Activated T-cell treated with anti-CD3 and anti-CD28 coated beads, Interleukin-2, amount 50 U/mL, for 72 hours (primary cell): ENCODE data around the gene ZBTB45. TPM values are rescaled to one million over a fixed set of nuclear protein-coding genes. Genes with fewer than 3 reads are reported as not detected.
"Not testable (repeated sequence)": the region's sequence is repeated elsewhere in the genome, so short reads cannot be mapped to it uniquely, and the experiment has no call there.

Source experiments
- ATAC-seq, 2 donors: fragments of 150-1000 bp; cut with Tn5 transposase; replicated peaks in 1 of 2; 2 replicates each; pipeline ENCODE4 v1.10.0; 2021; ENCODE audit warnings: moderate library complexity in 2 of 2, mild to moderate bottlenecking in 1 of 2
- DNase-seq, 2 donors: peaks; one replicate each; pipeline ENCODE4 v3.0.0; 2021 to 2022; ENCODE audit warnings: mixed read lengths in 1 of 2
- H3K27ac Mint-ChIP-seq: one replicate; pipeline ENCODE4 v1.8.0; 2022; ENCODE audit warnings: mild to moderate bottlenecking, moderate library complexity, mixed read lengths
- H3K27me3 Mint-ChIP-seq: one replicate; pipeline ENCODE4 v1.8.0; 2022; ENCODE audit warnings: low read depth, mixed read lengths
- H3K36me3 Mint-ChIP-seq, 2 donors: one replicate each; pipeline ENCODE4 v1.8.0; 2022; ENCODE audit warnings: mixed read lengths in 2 of 2, mild to moderate bottlenecking in 1 of 2; ENCODE audit not compliant: insufficient read depth in 2 of 2
- H3K4me1 Mint-ChIP-seq: one replicate; pipeline ENCODE4 v1.8.0; 2022; ENCODE audit warnings: low read depth, mixed read lengths
- H3K4me3 Mint-ChIP-seq, 2 donors: one replicate each; pipeline ENCODE4 v1.8.0; 2022; ENCODE audit warnings: mild to moderate bottlenecking in 2 of 2, mixed read lengths in 2 of 2, moderate library complexity in 2 of 2
- H3K9me3 Mint-ChIP-seq, 2 donors: one replicate each; pipeline ENCODE4 v1.8.0; 2022; ENCODE audit warnings: mixed read lengths in 2 of 2
- total RNA-seq, 2 donors: library from RNA; stranded (reverse); gene quantifications; one replicate each; pipeline ENCODE4 v1.2.3, GENCODE V29; 2022

Gene ZBTB45
- total RNA-seq, 2 donors from 2014 or later, result 10.8 to 12.1 TPM

DNA sequence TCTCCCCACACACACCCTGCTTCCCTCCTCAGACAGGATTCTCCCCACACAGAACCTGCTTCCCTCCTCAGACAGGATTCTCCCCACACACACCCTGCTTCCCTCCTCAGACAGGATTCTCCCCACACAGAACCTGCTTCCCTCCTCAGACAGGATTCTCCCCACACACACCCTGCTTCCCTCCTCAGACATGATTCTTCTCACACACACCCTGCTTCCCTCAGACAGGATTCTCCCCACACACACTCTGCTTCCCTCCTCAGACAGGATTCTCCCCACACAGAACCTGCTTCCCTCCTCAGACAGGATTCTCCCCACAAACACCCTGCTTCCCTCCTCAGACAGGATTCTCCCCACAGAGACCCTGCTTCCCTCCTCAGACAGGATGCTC lies 19.6 kb upstream of the ZBTB45 start:
- H3K36me3 Mint-ChIP-seq, H3K27ac Mint-ChIP-seq, DNase-seq, H3K9me3 Mint-ChIP-seq, ATAC-seq: not testable (repeated sequence)
- H3K27me3 Mint-ChIP-seq, result peaks cover 16% of the 10 kb centered on the region
- H3K4me1 Mint-ChIP-seq, result peaks cover 17% of the 10 kb centered on the region
- peak overlapping the region; percentile 50 to 53 for H3K4me3 Mint-ChIP-seq

DNA sequence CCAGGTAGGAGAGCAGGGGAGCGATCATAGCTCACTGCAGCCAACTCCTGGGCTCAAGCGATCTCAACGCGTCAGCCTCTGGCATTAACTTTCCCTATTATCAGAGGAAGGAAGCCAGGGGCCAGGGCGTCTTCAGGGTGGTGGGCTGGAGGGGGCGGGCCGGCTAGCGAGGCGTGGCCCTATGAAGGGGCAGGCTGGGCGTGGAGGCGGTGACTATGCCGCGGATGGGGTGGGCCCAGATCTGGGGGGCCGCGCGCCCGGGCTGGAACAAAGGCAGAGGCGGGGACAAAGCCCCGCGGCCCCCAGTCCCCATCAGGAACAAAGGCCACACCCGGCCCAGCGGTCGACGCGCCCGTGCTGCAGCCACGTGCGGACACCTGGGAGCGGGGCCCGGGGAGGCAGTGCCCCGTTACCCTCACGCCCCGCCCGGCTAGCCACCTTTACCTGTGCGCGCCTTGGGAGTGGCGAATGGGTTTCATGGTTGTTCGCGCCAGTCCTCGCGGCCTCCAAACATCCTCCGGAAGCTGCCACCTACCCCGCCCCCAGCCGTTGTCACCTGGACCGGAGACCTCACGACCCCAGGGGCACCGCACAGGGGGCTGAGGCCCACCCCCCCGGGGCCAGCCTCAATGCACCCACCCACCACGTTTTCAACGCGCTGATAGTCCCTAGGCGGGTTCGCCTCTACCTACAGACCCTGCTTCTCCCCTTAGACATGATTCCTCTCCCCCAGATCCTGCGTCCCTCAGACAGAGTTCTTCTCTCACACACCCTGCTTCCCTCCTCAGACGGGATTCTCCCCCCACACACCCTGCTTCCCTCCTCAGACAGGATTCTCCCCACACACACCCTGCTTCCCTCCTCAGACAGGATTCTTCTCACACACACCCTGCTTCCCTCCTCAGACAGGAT lies 18.9 kb upstream of the ZBTB45 start:
- H3K27me3 Mint-ChIP-seq, result peaks cover 16% of the 10 kb centered on the region
- H3K9me3 Mint-ChIP-seq, result no peaks in the 10 kb centered on the region
- DNase-seq, result peak; percentile 67 to 71
- peaks cover 12% of the 10 kb centered on the region for H3K4me1 Mint-ChIP-seq
- peak; percentile 93 to 95 for ATAC-seq
- peak overlapping the region; percentile 85 to 89 for H3K4me3 Mint-ChIP-seq
- H3K36me3 Mint-ChIP-seq, result no peaks in the 10 kb centered on the region
- H3K27ac Mint-ChIP-seq, result peak overlapping the region; percentile 45

DNA sequence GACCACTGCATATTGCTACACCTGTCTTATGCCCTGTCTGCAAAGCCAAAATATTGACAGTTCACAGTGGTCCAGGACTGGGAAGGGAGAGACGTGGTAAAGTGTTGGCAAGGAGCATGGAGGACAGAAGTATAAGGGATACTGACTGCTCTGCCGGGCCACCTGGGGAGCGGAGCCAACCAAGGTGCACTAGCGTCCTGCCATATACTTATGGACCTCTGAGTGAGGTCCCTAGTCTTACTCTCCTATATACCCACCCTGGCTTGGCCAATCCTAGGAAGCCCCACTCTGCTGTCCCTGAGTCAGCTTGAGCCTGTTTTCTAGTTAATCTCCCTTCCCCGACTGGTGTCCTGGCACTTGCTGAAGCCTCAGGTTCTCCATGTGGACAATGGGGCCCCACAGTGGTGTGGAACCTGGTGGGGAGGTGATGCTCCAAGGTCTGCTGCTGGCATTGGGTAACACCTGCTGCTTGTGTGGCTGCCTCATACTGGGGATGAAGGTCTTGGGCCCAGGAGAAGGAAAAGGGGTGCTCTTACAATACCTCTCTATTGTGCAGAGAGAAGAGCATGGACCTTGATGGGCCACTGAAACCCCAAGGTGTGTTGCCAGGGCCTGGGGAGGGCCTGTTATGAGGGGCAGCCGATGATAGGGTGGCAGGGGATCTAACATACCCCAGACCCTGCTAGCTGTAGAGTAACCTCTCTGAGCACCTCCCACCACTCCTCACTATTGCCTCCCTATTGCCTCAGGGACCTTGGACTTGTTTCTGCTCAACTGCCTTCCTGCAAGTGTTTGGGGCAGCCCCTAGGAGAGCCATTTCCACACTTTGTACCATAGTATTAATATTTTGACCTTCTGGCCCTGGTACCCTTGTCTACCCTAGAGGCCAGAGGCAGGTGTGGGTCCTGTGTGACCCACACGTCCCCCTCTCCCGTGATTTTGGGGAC lies 17.5 kb upstream of the ZBTB45 start:
- H3K4me3 Mint-ChIP-seq, result peak overlapping the region; percentile 22 to 85
- no peak for ATAC-seq
- no peak for DNase-seq

DNA sequence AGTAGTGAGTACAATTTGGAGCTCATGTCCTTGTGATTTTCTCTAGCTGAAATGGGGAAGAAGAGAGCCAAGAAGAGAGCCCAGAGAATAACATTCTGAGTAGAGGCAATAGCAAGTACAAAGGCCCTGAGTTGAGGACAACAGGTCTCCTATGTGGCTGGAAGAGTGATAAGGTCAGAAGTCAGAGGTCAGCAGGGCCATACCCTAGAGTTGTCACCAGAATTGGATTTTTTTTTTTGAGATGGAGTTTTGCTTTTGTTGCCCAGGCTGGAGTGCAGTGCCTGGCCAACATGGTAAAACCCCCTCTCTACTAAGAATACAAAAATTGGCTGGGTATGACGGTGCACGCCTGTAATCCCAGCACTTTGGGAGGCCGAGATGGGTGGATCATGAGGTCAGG lies 16.2 kb upstream of the ZBTB45 start:
- ATAC-seq (no peak), DNase-seq (no peak)
- Mint-ChIP-seq H3K4me1 (peaks cover 10% of the 10 kb centered on the region), H3K4me3 (no peak overlapping the region), H3K9me3 (no peaks in the 10 kb centered on the region), H3K27me3 (peaks cover 16% of the 10 kb centered on the region), H3K27ac (no peak overlapping the region), H3K36me3 (no peaks in the 10 kb centered on the region)

More for the DNA sequence above, 17.5 kb upstream of the ZBTB45 start:
- H3K9me3 Mint-ChIP-seq, result no peaks in the 10 kb centered on the region
- peaks cover 10% of the 10 kb centered on the region for H3K27me3 Mint-ChIP-seq
- H3K4me1 Mint-ChIP-seq, result peaks cover 10% of the 10 kb centered on the region
- H3K36me3 Mint-ChIP-seq, result no peaks in the 10 kb centered on the region
- H3K27ac Mint-ChIP-seq, result no peak overlapping the region

DNA sequence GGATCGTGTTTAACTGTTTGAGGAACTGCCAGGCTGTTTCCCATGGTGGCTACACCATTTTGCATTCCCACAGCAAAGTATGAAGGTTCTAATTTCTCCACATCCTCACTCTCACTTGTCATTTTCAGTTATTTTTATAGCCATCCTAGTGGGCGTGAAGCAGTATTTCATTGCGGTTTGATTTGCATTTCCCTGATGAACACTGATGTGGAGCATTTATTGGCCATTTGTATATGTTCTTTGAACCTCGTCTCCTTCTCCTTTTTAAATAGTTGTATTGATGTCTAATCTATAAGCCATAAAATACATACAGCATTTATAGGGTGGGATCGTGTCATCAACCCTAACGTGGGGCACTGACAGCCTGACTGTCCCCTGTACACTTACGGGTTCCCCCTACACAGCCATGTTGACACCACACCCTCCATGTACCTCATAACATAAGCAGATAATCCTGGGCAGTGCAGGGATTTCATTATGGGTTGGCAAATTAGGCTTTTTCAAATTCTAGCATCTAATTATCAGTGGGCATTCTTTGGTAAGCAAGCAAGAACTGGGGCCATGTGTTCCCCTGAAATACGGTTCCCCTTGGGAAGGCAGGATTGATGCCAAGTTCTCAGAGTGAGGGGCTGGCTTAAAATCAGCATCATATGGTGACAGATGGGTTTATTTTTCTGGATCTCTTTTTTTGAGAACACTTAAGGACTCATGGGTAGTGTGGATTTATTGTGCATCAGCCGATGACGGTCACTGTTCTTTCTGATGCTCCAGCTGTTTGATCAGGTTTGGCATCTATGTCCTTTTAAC lies 11.6 kb upstream of the ZBTB45 start:
- DNase-seq, result no peak
- peaks cover 6% of the 10 kb centered on the region for H3K27me3 Mint-ChIP-seq
- H3K9me3 Mint-ChIP-seq, result no peaks in the 10 kb centered on the region
- H3K36me3 Mint-ChIP-seq, result no peaks in the 10 kb centered on the region
- no peak for ATAC-seq
- H3K4me3 Mint-ChIP-seq, result no peak overlapping the region
- no peak overlapping the region for H3K27ac Mint-ChIP-seq
- no peaks in the 10 kb centered on the region for H3K4me1 Mint-ChIP-seq

DNA sequence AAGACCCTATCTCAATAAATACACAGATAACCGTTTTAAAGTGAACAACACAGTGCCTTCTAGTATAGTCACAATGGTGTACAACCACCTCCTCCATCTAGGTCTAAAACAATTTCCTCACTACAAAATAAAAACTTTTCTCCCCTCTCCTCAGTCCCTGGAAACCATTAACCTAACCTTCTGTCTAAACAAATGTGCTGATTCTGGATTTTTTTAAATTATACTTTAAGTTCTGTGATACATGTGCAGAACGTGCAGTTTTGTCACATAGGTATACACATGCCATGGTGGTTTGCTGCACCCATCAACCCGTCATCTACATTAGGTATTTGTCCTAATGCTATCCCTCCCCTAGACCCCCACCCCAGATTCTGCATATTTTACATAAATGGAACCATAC lies 9.8 kb upstream of the ZBTB45 start:
- DNase-seq (no peak), ATAC-seq (no peak)
- Mint-ChIP-seq H3K36me3 (no peaks in the 10 kb centered on the region), H3K4me1 (no peaks in the 10 kb centered on the region), H3K4me3 (no peak overlapping the region), H3K27me3 (peaks cover 6% of the 10 kb centered on the region), H3K27ac (no peak overlapping the region), H3K9me3 (no peaks in the 10 kb centered on the region)

DNA sequence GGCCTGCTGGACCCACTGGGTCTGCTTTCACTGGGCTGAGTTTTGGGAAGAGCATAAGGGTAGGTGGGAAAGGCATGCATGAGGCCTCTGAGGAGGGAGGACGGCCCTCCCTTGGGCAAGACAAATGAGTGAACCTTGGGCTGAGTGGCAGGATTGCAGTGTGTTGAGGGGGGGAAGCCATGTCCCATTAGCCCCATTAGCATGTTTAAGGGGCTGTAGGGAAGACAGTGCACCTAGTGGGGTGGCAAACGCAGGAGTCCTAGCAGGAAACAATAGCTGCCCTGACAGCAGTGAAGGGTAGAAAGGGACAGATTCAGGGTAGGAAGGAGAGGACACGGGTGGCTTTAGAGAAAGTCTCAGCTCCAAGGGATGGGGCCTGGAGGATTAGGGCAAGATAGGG lies 3.1 kb upstream of the ZBTB45 start:
- Mint-ChIP-seq H3K9me3 (no peaks in the 10 kb centered on the region), H3K27me3 (no peaks in the 10 kb centered on the region), H3K4me3 (no peak overlapping the region), H3K36me3 (peaks cover 0 to 3% of the 10 kb centered on the region in 2 donors), H3K4me1 (peaks cover 22% of the 10 kb centered on the region), H3K27ac (no peak overlapping the region)
- no peak for ATAC-seq
- no peak for DNase-seq

DNA sequence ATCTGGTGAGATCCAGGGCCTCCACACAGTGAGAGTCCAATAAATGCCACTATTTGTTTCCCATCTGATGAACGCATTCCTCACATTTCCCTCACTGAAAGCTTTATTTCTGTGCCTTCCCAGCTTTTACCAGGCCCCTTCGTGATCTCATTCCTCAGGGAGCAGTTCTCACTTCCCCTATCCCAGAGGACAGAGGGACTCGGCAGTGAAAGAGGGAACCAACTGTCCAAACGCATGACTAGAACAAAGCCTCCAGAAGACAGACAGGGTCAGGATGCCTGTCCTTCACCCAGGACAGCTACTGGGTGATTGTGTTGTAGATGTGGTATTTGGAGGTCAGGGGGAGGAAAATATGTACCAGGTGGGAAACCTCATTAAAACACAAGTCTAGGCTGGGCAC lies 2.0 kb upstream of the ZBTB45 start:
- H3K4me1 Mint-ChIP-seq, result peaks cover 25% of the 10 kb centered on the region
- H3K27me3 Mint-ChIP-seq, result no peaks in the 10 kb centered on the region
- no peak overlapping the region for H3K27ac Mint-ChIP-seq
- H3K36me3 Mint-ChIP-seq, result peaks cover 0 to 3% of the 10 kb centered on the region in 2 donors
- DNase-seq (no peak), ATAC-seq (no peak)
- no peak overlapping the region for H3K4me3 Mint-ChIP-seq
- no peaks in the 10 kb centered on the region for H3K9me3 Mint-ChIP-seq

DNA sequence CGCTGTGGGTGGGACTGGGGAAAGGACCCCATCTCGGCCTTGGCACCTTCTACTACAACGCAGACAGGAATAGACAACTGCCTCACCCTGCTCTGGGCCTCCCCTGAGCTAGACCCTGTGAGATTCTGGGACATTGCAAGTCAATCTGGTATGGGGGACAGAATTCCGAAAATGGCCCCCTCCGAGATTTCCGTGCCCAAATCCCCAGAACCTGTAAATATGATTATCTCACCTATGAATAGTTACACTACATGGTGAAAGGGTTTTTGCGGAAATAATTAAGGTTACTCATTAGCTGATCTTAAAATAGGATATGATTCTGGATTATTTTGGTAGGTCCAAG lies 618 bp upstream of the ZBTB45 start:
- Mint-ChIP-seq H3K27ac (peak overlapping the region; percentile 90), H3K4me3 (peak overlapping the region; percentile 96 to 99)

DNA sequence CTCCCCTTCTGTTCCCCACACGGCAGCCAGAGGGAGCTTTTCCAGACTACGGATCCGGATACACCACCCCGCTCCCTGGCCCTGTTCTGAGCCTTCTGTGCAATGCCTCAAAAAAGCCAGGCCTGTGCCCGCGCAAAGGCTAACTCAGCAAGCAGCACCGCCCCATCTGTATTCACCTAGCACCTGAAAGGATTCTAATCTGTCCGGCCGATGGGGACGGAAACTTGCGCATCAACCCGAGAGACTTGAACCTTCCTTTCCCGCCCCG lies 589 bp downstream of the ZBTB45 start:
- peak overlapping the region; percentile 96 to 99 for H3K4me3 Mint-ChIP-seq

More for the DNA sequence above, 618 bp upstream of the ZBTB45 start:
- no peak for DNase-seq
- H3K36me3 Mint-ChIP-seq, result peaks cover 5 to 6% of the 10 kb centered on the region in 2 donors
- ATAC-seq, result no peak
- H3K9me3 Mint-ChIP-seq, result no peaks in the 10 kb centered on the region
- peaks cover 35% of the 10 kb centered on the region for H3K4me1 Mint-ChIP-seq
- no peaks in the 10 kb centered on the region for H3K27me3 Mint-ChIP-seq

DNA sequence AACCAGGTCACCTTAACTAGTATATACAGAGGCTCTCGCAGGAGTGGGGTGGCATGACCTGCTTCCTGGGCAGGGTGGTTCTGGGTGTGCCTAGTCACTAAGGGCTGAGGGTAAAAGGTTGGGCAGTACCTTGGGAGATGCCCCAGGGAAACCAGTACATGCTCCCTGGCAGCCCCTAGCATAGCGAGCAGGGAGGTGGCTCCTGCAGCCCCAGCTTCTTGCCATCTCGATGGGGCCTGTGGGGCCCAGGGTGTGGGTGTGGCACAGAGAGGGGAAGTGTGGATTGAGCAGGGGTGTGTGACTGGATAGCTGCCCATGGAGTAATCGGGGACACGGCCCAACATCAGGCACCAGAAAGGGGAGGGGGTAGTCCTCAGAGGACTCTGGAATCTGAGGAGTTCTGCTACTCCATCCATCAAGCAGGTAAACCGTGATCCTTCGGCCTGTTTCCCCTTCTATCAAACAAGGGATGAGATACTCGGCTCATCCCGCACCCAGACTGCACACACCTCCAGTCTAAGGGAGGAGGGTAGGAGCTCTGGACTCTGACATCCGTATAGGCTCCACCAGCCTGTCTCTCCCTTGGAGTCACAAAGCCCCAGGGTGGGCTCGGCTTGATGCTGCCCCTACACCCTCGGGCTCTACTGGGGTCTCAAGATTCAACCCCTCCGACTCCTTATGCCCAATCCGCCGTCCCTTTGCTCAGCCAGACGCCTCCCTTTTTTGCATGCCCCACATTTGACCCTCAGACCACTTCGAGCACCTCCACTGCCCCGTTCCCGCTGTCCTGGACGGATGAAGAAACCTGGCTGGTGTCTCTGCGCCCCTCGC lies 1.1 kb downstream of the ZBTB45 start:
- no peak for DNase-seq
- Mint-ChIP-seq H3K9me3 (no peaks in the 10 kb centered on the region), H3K27me3 (no peaks in the 10 kb centered on the region), H3K27ac (peak overlapping the region; percentile 90), H3K4me3 (peak overlapping the region; percentile 96 to 99), H3K36me3 (peaks cover 5 to 6% of the 10 kb centered on the region in 2 donors), H3K4me1 (peaks cover 43% of the 10 kb centered on the region)
- no peak for ATAC-seq

More for the DNA sequence above, 589 bp downstream of the ZBTB45 start:
- Mint-ChIP-seq H3K4me1 (peaks cover 43% of the 10 kb centered on the region), H3K9me3 (no peaks in the 10 kb centered on the region), H3K27me3 (no peaks in the 10 kb centered on the region), H3K27ac (peak overlapping the region; percentile 90), H3K36me3 (peaks cover 5 to 6% of the 10 kb centered on the region in 2 donors)
- ATAC-seq (peak; percentile 4 to 10), DNase-seq (peak; percentile 60)
